ENCODE results near the gene HOXA7. TPM values are rescaled to one million over a fixed set of nuclear protein-coding genes. Genes with fewer than 3 reads are reported as not detected.

The HOXA7 gene
- total RNA-seq, 1 experiment from 2014 or later: 5.1 TPM

DNA sequence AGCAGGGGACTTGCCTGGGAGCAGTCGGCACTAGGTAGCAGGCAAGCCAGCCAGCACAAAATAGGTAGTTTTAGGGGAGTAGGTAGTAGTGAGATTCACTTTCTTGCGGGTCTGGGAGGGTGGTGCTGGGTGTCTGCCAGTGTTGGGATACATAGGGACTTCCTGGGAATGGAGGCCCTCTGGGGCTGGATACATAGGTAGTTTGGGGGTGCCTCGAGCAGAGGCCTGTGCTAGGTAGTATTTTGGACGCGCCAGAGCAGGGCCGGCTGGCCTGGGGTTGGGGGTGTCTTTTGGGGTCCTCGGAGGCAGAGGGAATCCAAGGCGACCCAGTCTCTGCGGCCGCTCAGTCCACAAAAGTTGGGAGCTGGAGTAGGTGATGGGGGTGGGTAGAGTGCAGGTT lies 2.1 kb downstream of the HOXA7 start:
- no peak for DNase-seq (ENCODE audit: low read depth)
- in situ Hi-C loops (cut with HindIII; ENCODE audit: low pct_unique_long_range_greater_than_20kb, low sequenced_read_pairs): no loop called here

DNA sequence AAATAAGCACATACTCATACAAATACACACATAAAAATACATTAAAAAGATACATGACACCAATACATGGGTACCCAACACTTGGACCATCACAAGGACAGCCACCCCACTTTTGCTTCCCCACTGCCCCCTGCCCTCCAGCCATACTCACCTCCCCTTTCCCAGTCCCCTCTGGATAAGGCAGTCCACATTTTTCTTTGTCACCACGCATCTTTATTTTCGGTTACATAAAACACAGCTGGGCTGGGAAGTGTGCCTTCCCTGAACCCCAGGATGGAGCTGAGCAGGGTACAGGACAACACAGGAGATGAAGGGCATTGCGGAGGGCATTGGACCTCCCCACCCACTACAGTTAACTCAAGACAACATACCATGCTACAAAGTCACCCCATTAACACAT lies 2.9 kb downstream of the HOXA7 start:
- no peak for DNase-seq (ENCODE audit: low read depth)
- in situ Hi-C loops (cut with HindIII; ENCODE audit: low pct_unique_long_range_greater_than_20kb, low sequenced_read_pairs): no loop called here

DNA sequence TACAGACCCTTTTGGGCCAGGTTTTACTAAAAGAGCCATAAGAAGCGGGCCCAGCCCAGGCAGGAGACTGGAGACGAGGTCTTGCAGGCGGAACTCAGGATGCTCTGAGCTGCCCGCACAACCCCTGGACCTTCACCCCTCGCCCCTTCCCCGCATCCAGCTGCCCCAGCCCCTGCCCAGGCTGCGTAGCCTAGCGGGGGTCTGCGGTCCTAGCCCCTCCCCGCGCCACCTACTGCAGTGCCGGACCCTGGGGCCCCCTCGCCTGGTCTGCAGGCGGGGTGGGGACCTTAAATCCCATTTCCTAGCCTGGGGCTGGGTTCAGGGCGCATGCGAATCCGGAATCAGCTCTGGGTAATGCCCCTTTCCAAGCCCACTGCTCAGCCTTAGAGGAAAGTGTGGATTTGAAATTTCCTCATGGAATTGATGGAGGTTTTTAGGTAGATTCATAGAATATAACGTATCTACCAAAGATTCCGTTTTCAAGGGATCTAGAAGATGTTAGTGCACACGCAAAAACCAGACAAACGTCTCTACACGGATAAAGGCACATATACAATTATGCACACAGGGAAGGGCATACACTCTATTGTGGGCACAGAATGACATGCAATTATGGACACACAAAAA lies 3.5 kb downstream of the HOXA7 start:
- in situ Hi-C loops (cut with HindIII; ENCODE audit: low pct_unique_long_range_greater_than_20kb, low sequenced_read_pairs): no loop called here
- no peak for DNase-seq (ENCODE audit: low read depth)

DNA sequence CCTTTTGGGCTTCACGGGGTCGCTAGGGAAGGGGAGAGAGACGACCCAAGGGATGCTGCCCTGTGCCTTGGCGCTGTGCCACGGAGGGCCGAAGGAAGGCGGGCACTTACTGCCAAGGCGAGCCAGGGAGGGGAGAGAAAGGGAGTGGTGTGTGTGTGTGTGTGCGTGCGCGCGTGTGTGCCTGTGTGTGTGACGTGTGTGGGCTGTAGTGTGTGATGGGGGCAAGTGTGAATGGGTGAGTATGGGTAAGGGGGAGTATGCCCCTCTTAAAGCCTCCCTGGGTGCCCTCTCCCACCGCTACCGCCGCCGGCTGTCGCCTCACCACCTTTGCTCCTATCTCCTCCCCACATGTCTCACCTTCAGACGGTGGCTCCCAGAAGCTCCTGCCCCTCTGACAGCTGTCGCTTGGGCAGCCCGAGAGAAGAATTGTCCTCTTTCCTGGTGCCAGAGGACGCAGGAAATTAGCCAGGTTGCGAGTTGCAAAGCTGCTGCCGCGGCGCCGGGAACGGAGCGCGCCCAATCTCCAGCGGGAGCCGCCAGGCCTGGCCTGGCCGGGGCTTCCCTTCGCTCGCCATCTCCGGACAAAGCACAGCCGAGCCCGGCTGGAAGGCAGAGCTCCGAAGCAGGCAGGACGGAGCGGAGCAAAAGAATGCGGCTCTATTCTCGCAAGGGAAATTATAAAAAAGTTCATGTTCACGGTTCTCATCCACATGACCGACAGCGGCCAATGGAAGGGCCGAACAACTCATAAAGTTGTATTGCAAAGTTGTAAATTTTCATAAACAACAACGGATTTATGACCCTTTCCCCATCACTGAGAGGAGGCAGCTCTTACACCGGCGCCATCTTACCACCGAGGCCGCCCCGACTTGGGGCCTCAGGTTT lies 4.3 kb downstream of the HOXA7 start, which contains the start of gene HOXA3:
TSS of gene HOXA3 (minus strand) at position 653 of the 885 bp plus-strand sequence. CDS start 41,943 bp downstream, outside the sequence.
- in situ Hi-C loops (cut with HindIII; ENCODE audit: low pct_unique_long_range_greater_than_20kb, low sequenced_read_pairs): no loop called here
- DNase-seq (ENCODE audit: low read depth): peak; percentile 35

DNA sequence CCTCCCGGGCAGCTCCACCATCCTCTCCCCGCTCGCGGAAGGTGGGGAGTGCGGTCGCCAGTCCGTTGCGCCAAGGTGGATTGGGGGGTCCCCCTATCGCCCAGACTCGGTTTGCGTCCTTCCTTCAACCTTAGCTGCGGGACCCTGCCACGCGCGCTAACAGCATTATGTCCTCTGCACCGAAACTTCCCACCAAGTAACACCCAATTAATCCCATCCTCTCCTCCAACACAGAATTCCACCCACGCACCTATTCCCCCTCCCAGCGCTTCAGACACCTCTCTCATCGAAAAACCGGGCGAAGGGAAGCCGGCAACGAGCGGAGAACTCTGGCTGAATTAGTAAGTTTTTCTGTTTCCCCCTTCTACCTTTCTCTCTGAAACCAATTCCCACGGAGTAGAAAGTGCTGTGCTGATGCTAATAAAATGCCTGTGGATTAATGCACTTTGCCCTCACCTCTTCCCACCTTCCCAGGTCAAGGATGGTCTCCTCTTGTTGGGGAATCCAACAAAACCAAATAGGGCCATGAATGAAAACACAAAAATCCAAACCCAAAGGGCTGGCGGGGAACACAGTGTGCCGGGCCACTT lies 5.0 kb downstream of the HOXA7 start:
- in situ Hi-C loops (cut with HindIII; ENCODE audit: low pct_unique_long_range_greater_than_20kb, low sequenced_read_pairs): no loop called here
- DNase-seq (ENCODE audit: low read depth): no peak

DNA sequence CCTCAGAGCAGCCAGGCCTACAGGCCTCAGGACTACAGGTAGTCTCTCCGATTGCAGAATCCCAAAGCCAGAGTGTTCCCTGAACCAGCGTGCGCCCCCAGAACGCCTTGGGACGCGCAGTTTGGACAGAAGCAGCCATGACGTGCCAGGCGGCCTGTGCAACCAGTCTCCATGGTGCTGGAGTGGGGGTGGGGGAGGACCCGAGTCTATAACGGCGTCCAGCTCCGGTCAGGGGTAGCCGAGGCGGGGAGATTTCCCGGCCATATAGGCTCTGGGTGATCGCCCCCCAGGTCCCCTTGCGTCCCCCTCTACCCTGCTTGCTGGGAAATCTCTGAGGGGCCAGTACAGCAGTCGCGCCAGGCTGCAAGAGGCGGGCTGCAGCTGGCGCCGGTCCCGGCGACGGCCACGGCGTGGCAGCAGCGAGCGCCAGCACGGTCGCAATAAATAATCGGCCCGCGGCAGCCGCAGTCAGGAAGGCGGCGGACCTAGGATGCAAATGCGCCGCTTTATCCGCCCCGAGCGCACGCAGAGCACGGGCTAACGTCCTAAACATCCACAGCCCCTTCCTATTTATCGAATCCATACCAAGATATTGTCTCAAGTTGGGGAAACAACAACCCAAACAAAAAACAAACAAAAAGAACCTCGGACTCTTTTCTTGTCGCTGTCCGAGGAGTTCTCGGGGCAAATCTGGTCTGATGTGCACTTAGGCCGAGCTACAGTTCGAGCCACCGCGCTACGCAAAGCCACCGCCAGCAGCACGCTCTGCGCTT lies 5.7 kb downstream of the HOXA7 start:
- in situ Hi-C loops (cut with HindIII; ENCODE audit: low pct_unique_long_range_greater_than_20kb, low sequenced_read_pairs): no loop called here
- peak; percentile 89 for DNase-seq (ENCODE audit: low read depth)

DNA sequence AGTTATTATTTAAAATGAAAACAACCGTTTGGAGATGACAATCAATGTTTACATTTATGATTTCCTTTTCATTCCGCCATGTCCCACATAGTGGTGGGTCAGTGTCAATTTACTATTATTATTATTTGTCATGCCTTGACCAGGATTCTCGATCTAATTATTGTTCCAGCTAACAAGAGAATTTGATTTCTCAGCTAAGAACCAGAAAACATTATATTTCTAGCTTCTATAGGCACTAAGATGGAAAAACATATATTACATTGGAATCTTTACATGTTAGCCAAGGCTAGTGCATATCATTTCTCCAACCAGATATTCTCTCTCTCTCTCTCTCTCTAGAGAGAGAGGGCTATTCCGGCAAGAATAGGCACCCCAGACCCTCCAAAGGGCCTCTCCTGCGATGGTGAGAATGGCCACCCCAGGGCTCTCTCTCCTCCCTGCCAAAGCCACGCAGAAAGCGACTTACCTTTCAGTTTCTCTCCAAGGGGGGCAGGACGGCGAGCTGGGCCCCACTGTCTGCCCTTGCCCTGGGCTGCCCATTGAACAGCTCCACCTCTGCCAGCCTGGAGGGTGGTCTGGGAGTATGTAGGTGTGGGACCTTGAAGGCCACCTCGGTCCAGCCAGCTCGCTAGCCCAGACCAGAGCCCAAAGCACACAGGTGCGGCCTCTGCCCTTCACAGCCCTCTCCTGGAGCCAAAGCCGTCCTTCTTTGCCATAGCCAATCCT lies 6.5 kb downstream of the HOXA7 start:
- in situ Hi-C loops (cut with HindIII; ENCODE audit: low pct_unique_long_range_greater_than_20kb, low sequenced_read_pairs): no loop called here

DNA sequence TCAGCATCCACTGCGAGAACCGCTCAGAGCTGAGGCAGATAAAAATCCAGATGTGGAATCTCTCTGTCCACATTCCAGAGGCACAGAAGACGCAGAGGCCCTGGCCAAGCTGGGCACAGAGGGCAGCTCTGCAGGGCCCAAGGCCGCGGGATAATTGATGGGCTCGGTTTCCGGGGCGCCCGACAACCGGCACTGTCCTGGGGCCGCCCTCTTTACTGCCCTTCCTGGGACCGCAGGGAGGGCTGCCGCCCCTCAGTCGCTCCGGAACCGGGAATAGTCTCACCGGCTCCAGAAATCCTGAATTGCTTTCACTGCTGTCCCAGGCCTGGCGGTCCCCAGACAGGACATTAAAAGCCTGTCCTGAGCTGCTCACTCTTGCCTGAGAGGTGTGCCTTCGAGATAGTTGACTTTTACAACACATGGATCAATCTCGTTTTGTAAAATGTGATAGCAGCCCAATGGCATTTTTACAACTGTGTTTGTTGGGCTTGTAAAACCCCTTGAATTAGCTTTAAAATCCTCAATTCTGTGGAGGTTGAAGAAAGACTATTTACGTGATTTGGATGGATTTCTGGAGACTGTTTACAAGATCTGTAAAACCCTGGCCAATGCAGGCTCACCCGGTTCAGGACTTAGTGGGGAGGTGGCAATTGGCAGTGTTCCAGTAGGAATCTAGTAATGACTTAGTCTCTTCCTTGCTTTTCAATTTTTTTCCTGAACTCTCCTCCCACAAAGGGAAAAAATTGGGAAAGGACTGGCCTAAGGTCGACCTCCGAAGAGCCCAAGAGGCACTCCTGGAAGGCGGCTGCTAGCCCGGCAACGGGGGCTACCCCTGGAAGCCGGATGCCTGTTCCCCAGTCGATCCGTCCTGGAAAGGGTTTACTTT lies 7.5 kb downstream of the HOXA7 start:
- no peak for DNase-seq (ENCODE audit: low read depth)
- in situ Hi-C loops (cut with HindIII; ENCODE audit: low pct_unique_long_range_greater_than_20kb, low sequenced_read_pairs): no loop called here

More for the DNA sequence above, 6.5 kb downstream of the HOXA7 start:
- no peak for DNase-seq (ENCODE audit: low read depth)

DNA sequence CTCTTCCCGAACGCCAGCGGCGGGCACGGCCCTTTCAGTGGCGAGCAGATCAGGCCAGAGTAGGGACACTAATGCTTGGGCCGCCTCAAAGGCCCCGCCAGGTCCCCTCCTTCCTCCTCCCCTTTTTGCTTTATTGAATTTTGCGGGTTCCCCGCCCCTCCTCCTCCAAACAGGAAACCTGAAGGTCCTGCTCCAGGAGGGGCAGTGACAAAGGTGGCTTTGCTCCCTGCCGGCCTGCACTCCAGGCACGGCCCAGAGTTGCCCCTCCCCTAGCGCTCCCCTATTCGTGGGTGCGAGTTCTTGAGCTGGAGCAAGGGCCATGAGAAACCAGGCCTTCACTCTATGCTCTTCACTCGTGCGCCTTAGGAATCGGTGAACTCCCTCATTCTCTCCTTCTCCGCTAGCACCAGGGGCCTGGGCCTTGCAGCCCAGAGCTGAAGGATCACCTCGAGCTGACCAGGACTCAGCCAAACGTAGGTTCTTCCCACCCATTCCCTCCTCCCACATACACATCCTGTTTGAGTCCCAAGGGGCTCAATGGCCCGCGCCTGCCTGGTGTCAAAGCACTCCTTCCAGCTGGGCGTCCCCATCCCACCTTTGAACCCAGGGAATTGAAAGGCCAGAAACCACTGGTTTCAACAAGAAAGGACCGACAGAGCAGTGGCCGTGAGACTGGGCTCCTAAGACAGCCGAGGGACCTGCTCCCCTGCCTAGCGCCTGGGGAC lies 8.3 kb downstream of the HOXA7 start:
- no peak for DNase-seq (ENCODE audit: low read depth)
- in situ Hi-C loops (cut with HindIII; ENCODE audit: low pct_unique_long_range_greater_than_20kb, low sequenced_read_pairs): no loop called here

DNA sequence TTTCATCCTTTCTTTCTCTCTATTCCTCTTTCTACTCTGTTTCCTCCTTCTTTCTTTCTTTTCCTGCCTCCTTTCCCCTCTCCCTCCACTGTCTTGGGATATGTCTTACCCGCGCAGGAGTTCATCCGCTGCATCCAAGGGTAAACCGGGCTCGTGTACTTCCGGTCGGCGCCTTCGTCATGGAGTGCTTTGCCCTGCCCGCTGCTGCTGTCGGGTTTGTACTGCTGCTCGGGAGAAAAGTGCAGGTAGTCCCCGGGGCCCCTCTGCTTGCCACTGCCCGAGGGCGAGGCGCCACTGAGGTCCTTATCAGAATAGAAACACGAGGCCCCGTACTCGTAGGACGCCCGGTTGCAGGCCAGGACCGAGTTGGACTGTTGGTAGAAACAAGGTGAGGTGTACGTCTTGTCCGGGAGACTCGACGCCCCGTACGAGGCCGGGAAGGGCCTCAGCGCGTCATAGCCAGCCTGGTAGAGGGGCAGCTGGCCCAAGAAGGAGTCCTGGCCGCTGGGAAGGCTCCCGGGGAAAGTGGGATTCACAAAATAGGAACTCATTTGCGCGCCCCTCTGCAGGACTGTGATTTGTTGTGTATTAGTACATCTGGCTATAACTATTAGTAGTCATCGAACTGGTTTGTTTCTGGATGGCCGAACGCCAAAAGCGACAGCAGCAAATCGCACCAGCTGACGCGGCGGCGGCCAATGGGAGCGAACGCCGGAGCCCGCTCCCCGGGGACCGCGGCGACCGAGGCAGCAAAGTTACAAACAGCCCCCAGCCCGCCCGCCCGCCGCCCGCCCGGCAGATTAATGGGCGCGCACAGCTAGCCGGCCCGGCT lies 9.1 kb downstream of the HOXA7 start, which contains the start of gene HOXA6:
TSS of gene HOXA6 (minus strand) at position 576 of the 832 bp plus-strand sequence. CDS start at position 551, 25 bp downstream.
- in situ Hi-C loops (cut with HindIII; ENCODE audit: low pct_unique_long_range_greater_than_20kb, low sequenced_read_pairs): no loop called here
- no peak for DNase-seq (ENCODE audit: low read depth)

DNA sequence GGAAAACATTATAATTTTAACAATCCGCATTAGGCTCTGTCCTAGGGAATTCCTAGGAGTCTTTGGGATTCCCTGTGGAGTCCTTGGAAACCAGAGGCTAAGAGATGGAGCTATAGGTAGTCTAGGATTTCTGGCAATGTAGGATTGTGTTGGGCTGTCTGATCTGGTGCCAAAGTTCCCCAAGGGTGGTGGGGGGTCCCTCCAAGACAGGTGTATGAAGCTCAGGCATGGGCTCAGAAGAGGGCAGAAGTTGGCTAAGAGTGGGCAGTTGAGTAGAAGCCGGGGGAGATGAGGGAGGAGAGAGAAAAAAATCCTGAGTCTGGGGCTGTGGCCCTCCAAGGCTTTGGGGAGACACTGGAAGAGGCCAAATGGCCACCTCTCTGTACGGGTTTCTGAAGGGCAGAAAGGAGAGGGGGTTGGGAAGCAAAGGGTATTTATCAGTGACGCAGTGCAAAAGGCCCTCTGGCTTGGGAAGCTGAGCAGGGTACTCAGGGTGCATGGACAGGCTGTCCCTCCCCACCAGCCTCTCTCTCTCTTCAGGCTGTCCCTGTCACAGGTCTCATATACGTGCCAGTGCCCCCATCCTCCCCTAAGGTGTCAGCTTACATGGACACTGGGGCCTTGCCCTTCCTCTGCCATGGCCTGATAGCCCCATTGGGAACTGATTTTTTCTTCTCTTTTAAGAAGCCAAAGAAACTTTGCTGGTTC lies 9.8 kb downstream of the HOXA7 start:
- in situ Hi-C loops (cut with HindIII; ENCODE audit: low pct_unique_long_range_greater_than_20kb, low sequenced_read_pairs): no loop called here
- DNase-seq (ENCODE audit: low read depth): no peak

DNA sequence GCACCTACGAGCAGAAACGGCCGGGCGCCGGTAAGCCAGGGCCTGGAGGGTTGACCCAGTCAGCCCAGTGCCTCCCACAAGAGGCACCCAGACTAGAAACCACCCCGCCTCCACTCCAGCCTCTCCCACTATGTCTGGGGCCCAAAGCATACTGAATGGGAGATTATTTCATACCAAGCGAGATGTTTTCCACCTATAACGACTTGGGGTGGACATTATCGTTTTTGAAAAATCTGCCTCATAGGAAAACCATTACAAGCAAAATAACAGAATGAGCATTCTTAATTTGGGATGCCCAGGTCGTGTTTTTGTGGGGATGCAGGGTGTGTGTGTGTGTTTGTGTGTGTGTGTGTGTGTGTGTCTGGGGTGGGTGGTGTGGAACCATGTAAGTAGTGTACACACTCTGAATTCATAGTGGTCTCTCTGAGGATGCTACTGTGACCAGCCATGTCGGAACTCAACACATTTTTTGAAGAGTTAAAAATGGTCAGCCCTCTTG lies 10.5 kb downstream of the HOXA7 start:
- in situ Hi-C loops (cut with HindIII; ENCODE audit: low pct_unique_long_range_greater_than_20kb, low sequenced_read_pairs): no loop called here

DNA sequence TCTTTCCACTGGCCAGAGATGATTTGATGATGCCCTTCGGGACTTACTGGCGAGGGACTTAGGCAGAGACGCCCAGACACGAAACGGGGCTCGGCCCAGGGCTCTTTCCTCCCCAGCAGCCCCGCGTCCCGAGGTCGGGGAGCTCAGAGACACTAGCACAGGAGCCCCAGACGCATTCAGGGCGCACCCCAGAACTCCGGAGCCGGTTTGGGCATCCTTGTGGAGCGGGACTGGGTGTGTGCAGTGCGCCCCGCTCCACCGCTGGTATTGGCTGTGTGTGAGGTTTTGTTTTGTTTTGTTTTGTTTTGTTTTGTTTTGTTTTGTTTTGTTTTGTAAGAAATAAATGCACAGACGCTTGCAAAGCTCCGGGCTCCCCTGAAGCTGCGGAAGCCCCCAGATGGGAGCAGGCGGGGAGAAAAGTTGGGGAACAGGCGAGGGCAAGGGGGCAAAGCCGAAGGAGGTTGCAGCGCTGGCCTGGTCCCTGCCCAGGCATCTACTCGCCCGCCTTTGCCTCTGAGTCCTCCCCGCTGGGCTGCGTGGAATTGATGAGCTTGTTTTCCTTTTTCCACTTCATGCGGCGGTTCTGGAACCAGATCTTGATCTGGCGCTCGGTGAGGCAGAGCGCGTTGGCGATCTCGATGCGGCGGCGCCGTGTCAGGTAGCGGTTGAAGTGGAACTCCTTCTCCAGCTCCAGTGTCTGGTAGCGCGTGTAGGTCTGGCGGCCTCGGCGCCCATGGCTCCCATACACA lies 11.1 kb downstream of the HOXA7 start:
- in situ Hi-C loops (cut with HindIII; ENCODE audit: low pct_unique_long_range_greater_than_20kb, low sequenced_read_pairs): no loop called here
- no peak for DNase-seq (ENCODE audit: low read depth)

More for the DNA sequence above, 10.5 kb downstream of the HOXA7 start:
- DNase-seq (ENCODE audit: low read depth): no peak

DNA sequence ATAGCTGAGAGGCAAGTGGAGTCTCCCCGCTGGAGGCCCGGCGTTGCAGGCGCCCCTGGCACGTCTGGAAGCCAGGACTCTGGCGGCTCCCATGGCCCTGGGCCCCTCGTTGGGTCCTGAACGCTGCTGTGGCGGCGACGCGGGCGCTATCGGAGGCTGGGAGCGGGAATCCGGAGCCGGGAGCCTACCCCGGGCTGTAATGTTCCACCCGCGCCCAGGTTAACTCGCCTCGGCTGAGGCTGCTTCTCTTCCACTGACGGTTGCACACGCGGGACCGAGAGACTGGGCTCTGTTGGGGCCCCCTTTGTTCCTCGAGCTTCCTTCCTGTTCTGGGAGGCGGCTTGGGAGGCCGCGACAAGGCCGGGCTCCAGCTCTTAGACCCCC lies 11.7 kb downstream of the HOXA7 start:
- no peak for DNase-seq (ENCODE audit: low read depth)
- in situ Hi-C loops (cut with HindIII; ENCODE audit: low pct_unique_long_range_greater_than_20kb, low sequenced_read_pairs): no loop called here
